T-cell (primary cell): ENCODE measurements around the gene RAB14. TPM values are rescaled to one million over a fixed set of nuclear protein-coding genes. Genes with fewer than 3 reads are reported as not detected.

Source experiments
- ATAC-seq, 4 experiments: fragments of 200-7000 bp in 3 of 4; fragments of 150-1000 bp in 1 of 4; cut with Tn5 transposase; replicated peaks in 1 of 4; 1 replicate in 3 of 4; 2 replicates in 1 of 4; pipeline ENCODE4 v1.10.0; 2021; ENCODE audit warnings: moderate library complexity in 3 of 4, mild to moderate bottlenecking in 2 of 4, moderate number of reproducible peaks in 1 of 4
- CTCF ChIA-PET, 2 donors: fragments of 300-600 bp; sonication (Branson Sonifier 250); formaldehyde crosslinking; loops; one replicate each; lab custom pipeline; 2022; ENCODE audit warnings: antibody characterized with exemption in 2 of 2; lab: Charles Lee
- POLR2A ChIA-PET, 2 donors: fragments of 300-600 bp; sonication (Branson Sonifier 250); formaldehyde crosslinking; loops; one replicate each; lab custom pipeline; 2022; ENCODE audit warnings: antibody characterized with exemption in 2 of 2; lab: Charles Lee
- DNase-seq, 35 experiments: peaks; one replicate each; pipeline versions ENCODE4 v3.0.0 to v3.0.0-alpha.2; 2013 to 2023
- H3K27ac ChIP-seq: one replicate; pipeline ENCODE4 v1.5.1; 2013; ENCODE audit warnings: low read length
- H3K27me3 ChIP-seq, 2 experiments: replicated peaks in 1 of 2; 1 replicate in 1 of 2; 2 replicates in 1 of 2; pipeline versions ENCODE4 v1.6.1 to v1.7.0; 2013; ENCODE audit warnings: low read length in 1 of 2, mixed read lengths in 1 of 2; ENCODE audit not compliant: control insufficient read depth in 2 of 2, insufficient read depth in 2 of 2; ENCODE audit errors: extremely low read depth in 1 of 2
- H3K36me3 ChIP-seq, 2 donors: 1 replicate in 1 of 2; 2 replicates in 1 of 2; pipeline versions ENCODE4 v1.6.1 to v1.7.0; 2013; ENCODE audit warnings: low read length in 1 of 2; ENCODE audit not compliant: control insufficient read depth in 2 of 2, insufficient read depth in 1 of 2; ENCODE audit errors: extremely low read depth in 1 of 2
- H3K4me1 ChIP-seq, 2 experiments: 1 replicate in 1 of 2; 2 replicates in 1 of 2; pipeline versions ENCODE4 v1.6.1 to v1.7.0; 2013; ENCODE audit warnings: low read length in 2 of 2, mixed read lengths in 1 of 2; ENCODE audit not compliant: insufficient read depth in 2 of 2, control insufficient read depth in 1 of 2; ENCODE audit errors: extremely low read depth in 1 of 2
- H3K4me3 ChIP-seq, 2 donors: 1 replicate in 1 of 2; 2 replicates in 1 of 2; pipeline versions ENCODE4 v1.5.1 to v1.7.0; 2013; ENCODE audit warnings: mild to moderate bottlenecking in 2 of 2, low read length in 1 of 2, moderate library complexity in 1 of 2; ENCODE audit not compliant: control insufficient read depth in 1 of 2; ENCODE audit errors: extremely low read depth in 1 of 2
- H3K9me3 ChIP-seq: 2 replicates; pipeline ENCODE4 v1.7.0; 2013
- H3K27ac Mint-ChIP-seq, 2 donors: one replicate each; pipeline ENCODE4 v1.8.0; 2020 to 2021; ENCODE audit warnings: mild to moderate bottlenecking in 2 of 2, mixed read lengths in 2 of 2
- H3K27me3 Mint-ChIP-seq, 2 donors: one replicate each; pipeline ENCODE4 v1.8.0; 2021 to 2022; ENCODE audit warnings: mixed read lengths in 2 of 2
- H3K36me3 Mint-ChIP-seq: one replicate; pipeline ENCODE4 v1.8.0; 2021; ENCODE audit warnings: mixed read lengths
- H3K4me1 Mint-ChIP-seq, 3 donors: one replicate each; pipeline ENCODE4 v1.8.0; 2020 to 2022; ENCODE audit warnings: mixed read lengths in 3 of 3, mild to moderate bottlenecking in 1 of 3
- H3K4me3 Mint-ChIP-seq, 3 donors: one replicate each; pipeline ENCODE4 v1.8.0; 2020 to 2022; ENCODE audit warnings: mild to moderate bottlenecking in 3 of 3, mixed read lengths in 3 of 3, moderate library complexity in 3 of 3
- H3K9me3 Mint-ChIP-seq, 3 donors: one replicate each; pipeline ENCODE4 v1.8.0; 2020 to 2022; ENCODE audit warnings: mixed read lengths in 3 of 3
- WGBS: methylation state at CpG from one replicate; pipeline ENCODE4 v1.1.5; 2013; ENCODE audit warnings: missing lambda C conversion rate; ENCODE audit not compliant: insufficient coverage; 5-methylcytosine and 5-hydroxymethylcytosine counted together
- total RNA-seq, 35 experiments: library from RNA in 6 of 35; stranded (reverse) in 6 of 35; fragments of 120-200 nt in 1 of 35; gene quantifications; one replicate each; pipeline versions ENCODE4 v1.2.1 to v1.2.4 and lab custom pipeline; 2013 to 2026

The RAB14 gene
- total RNA-seq, 5 donors from 2014 or later (not counting 1 experiment from before 2014, with no cell fraction given) = 42.4 to 56.6 (median 50.5) TPM

DNA sequence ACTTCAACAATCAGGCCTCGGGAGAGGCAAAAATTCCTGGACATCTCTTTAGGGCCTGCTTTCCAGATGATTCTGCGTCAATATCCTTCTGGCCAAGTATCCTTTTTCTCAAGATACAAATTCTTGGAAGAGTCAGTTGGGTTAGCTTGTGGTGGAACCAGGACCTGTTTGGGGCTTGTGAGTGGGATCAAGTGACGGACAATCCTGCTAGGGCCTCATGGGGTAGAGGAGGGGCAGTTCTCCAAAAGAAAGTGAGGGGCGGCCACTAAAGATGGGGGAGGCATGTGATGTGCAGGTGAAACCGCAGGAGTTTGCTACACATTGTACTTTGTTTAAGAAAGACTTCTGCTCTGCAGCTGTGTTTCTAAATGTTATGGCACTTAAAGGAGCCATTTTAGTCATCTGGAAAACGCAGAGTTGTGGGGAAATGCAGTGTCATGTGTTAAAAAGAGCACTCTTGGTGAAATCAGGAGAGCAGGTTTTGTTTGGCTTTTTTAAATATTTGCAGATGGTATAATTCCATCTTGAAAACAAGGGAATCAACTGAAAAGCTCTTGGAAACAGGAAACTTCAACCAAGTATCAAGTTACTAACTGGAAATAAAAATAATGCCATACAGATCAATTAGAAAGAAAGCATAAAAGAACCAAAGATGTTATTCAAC, 38.9 kb upstream of the RAB14 start:
- POLR2A ChIA-PET = no interaction called here
- 90% methylated on average over 4 of the region's 6 CpGs for WGBS
- Mint-ChIP-seq H3K4me1 (no peaks in the 10 kb centered on the region), H3K9me3 (peaks cover 0 to 12% (median 4%) of the 10 kb centered on the region in 3 donors), H3K27me3 (no peaks in the 10 kb centered on the region), H3K4me3 (no peak overlapping the region), H3K36me3 (peaks cover 58% of the 10 kb centered on the region), H3K27ac (no peak overlapping the region)
- Histone ChIP-seq H3K4me1 (no peaks in the 10 kb centered on the region), H3K27ac (no peak overlapping the region), H3K4me3 (no peak overlapping the region), H3K36me3 (no peaks in the 10 kb centered on the region), H3K9me3 (no peaks in the 10 kb centered on the region), H3K27me3 (no peaks in the 10 kb centered on the region)
- ATAC-seq = no peak
- CTCF ChIA-PET = no interaction called here
- DNase-seq = no peak

DNA sequence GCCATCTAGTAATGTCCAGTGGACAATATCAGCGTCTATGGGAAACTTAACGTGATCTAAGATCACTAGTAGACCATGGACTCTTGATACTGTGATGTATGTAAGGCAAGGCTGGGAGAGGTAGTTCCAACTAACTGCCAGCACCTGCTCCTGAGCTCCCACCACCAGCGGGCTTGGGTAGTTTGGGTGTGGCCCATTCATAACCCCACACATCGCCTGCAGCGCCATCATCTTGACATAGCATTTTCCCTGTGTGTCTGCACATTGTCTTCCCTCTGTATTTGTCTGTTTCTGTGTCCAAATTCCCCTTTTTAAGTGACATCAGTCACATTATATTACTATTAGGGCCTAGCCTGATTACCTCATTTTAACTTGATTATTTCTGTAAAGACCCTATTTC, 38.2 kb upstream of the RAB14 start:
- no peaks in the 10 kb centered on the region for H3K27me3 Mint-ChIP-seq
- WGBS = 80% methylated on average over 1 of the region's 5 CpGs
- no peaks in the 10 kb centered on the region for H3K36me3 ChIP-seq
- no peak overlapping the region for H3K27ac Mint-ChIP-seq
- H3K27me3 ChIP-seq = no peaks in the 10 kb centered on the region
- CTCF ChIA-PET = no interaction called here
- POLR2A ChIA-PET = no interaction called here
- no peaks in the 10 kb centered on the region for H3K4me1 ChIP-seq
- peaks cover 0 to 12% (median 4%) of the 10 kb centered on the region in 3 donors for H3K9me3 Mint-ChIP-seq
- H3K36me3 Mint-ChIP-seq = peaks cover 64% of the 10 kb centered on the region
- no peak overlapping the region for H3K4me3 Mint-ChIP-seq
- no peak for ATAC-seq
- H3K4me1 Mint-ChIP-seq = no peaks in the 10 kb centered on the region
- no peaks in the 10 kb centered on the region for H3K9me3 ChIP-seq
- no peak overlapping the region for H3K27ac ChIP-seq
- no peak overlapping the region for H3K4me3 ChIP-seq
- no peak for DNase-seq

DNA sequence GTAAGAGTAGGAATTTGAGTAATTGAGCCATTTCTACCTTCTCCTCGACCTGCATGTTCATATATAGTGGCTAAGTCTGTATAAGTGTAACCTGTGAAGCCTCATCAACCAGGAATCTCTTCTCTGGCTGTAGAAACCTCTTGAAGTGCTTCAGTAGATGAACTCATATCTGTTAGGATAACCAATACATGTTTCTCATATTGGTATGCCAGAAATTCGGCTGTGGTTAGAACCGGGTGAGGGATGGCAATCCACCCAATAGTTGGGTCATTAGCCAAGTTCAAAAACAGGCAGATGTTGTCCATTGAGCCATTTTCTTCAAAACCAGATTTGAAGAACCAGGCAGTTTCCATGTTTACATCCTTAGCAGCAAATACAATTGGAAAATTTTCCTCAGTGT, 37.4 kb upstream of the RAB14 start:
- H3K4me1 Mint-ChIP-seq = no peaks in the 10 kb centered on the region
- ATAC-seq (no peak), DNase-seq (no peak)
- no peak overlapping the region for H3K27ac ChIP-seq
- POLR2A ChIA-PET = no interaction called here
- no peaks in the 10 kb centered on the region for H3K9me3 ChIP-seq
- H3K4me3 ChIP-seq = no peak overlapping the region
- H3K36me3 ChIP-seq = no peaks in the 10 kb centered on the region
- no peak overlapping the region for H3K4me3 Mint-ChIP-seq
- peaks cover 65% of the 10 kb centered on the region for H3K36me3 Mint-ChIP-seq
- H3K9me3 Mint-ChIP-seq = peaks cover 0 to 8% (median 3%) of the 10 kb centered on the region in 3 donors
- H3K27me3 ChIP-seq = no peaks in the 10 kb centered on the region
- WGBS = no CpG with 5 or more reads among the region's 3 CpGs
- CTCF ChIA-PET = no interaction called here
- H3K27ac Mint-ChIP-seq = no peak overlapping the region
- no peaks in the 10 kb centered on the region for H3K27me3 Mint-ChIP-seq
- H3K4me1 ChIP-seq = no peaks in the 10 kb centered on the region

DNA sequence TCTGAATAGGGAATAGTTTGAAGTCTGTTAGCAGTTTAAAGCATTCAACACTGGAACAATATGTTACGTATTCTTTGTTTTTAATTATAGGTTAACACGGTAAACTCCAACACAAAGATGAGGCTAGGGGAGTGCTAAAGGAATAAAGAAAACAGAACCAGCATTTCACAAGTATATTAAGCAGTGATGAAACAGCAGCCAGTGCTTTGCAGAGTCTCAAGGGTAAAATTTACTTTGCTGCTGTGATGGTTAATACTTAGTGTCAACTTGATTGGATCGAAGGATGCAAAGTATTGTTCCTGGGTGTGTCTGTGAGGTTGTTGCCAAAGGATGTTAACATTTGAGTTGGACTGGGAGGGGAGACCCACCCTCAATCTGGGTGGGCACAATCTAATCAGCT, 36.2 kb upstream of the RAB14 start:
- Mint-ChIP-seq H3K4me1 (no peaks in the 10 kb centered on the region), H3K36me3 (peaks cover 60% of the 10 kb centered on the region), H3K4me3 (no peak overlapping the region), H3K9me3 (no peaks in the 10 kb centered on the region), H3K27me3 (no peaks in the 10 kb centered on the region), H3K27ac (no peak overlapping the region)
- no CpG with 5 or more reads among the region's 3 CpGs for WGBS
- CTCF ChIA-PET = no interaction called here
- Histone ChIP-seq H3K36me3 (no peaks in the 10 kb centered on the region), H3K27ac (no peak overlapping the region), H3K4me1 (no peaks in the 10 kb centered on the region), H3K9me3 (no peaks in the 10 kb centered on the region), H3K27me3 (no peaks in the 10 kb centered on the region), H3K4me3 (no peak overlapping the region)
- no peak for DNase-seq
- ATAC-seq = no peak
- POLR2A ChIA-PET = no interaction called here

DNA sequence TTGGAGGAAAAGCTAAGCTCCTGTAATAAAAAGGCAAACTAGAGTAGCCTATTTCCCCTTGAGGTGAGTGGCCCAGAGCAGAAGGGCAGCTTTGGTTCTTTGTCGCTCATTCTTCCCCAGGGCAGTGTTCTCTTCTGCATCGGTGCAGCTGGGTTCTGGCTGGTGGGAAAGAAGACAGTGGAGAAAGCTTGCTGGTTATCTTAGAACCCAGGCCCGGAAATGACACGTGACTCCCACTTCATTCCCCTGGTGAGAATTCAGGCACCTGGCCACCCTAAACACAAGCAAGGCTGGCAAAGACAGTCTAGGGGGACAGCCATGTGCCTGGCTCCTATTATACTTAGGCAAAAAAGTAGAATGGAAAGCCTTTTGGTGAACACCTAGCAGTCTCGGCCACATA, 33.8 kb upstream of the RAB14 start:
- ChIA-PET CTCF (no interaction called here), POLR2A (no interaction called here)
- ATAC-seq = no peak
- no peaks in the 10 kb centered on the region for H3K9me3 Mint-ChIP-seq
- no peak overlapping the region for H3K4me3 Mint-ChIP-seq
- H3K36me3 Mint-ChIP-seq = peaks cover 64% of the 10 kb centered on the region
- 100% methylated on average over 3 of the region's 5 CpGs for WGBS
- no peak overlapping the region for H3K4me3 ChIP-seq
- no peaks in the 10 kb centered on the region for H3K4me1 Mint-ChIP-seq
- peaks cover 0 to 3% of the 10 kb centered on the region in 2 donors for H3K36me3 ChIP-seq
- no peak for DNase-seq
- H3K27ac ChIP-seq = no peak overlapping the region
- no peaks in the 10 kb centered on the region for H3K4me1 ChIP-seq
- no peaks in the 10 kb centered on the region for H3K27me3 ChIP-seq
- H3K9me3 ChIP-seq = no peaks in the 10 kb centered on the region
- no peak overlapping the region for H3K27ac Mint-ChIP-seq
- no peaks in the 10 kb centered on the region for H3K27me3 Mint-ChIP-seq

DNA sequence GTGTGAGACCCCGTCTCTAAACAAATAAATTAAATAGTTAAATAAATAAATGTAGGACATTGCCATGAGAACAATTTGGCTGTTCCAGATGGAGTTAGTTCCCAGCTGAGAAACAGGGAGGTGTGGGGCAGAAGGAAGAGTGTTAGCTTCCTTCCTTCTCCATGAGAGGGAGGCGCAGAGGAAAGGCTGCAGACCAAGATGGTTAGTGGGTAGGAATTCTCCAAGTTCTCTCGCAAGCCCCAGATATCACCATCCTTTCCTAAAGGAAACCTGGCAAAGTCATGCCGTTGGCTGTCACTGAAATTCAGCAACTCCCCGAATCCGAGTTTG, 33.1 kb upstream of the RAB14 start:
- Mint-ChIP-seq H3K4me1 (no peaks in the 10 kb centered on the region), H3K4me3 (no peak overlapping the region), H3K36me3 (peaks cover 59% of the 10 kb centered on the region), H3K27ac (no peak overlapping the region), H3K27me3 (no peaks in the 10 kb centered on the region), H3K9me3 (no peaks in the 10 kb centered on the region)
- H3K36me3 ChIP-seq = peaks cover 0 to 3% of the 10 kb centered on the region in 2 donors
- ChIA-PET CTCF (no interaction called here), POLR2A (no interaction called here)
- no peaks in the 10 kb centered on the region for H3K9me3 ChIP-seq
- no peaks in the 10 kb centered on the region for H3K27me3 ChIP-seq
- 91% methylated on average over 4 of the region's 6 CpGs for WGBS
- H3K4me1 ChIP-seq = no peaks in the 10 kb centered on the region
- no peak overlapping the region for H3K4me3 ChIP-seq
- no peak overlapping the region for H3K27ac ChIP-seq
- no peak for DNase-seq
- ATAC-seq = no peak
